H9 (cell line): ENCODE results near the gene GNAO1. TPM values are rescaled to one million over a fixed set of nuclear protein-coding genes. Genes with fewer than 3 reads are reported as not detected.
A peak's percentile ranks its signal among the peaks of the same experiment; 100 is the strongest.

Experiments used
- DNase-seq: peaks from one replicate; pipeline ENCODE4 v3.0.0-alpha.2; 2017
- H2AFZ ChIP-seq: one replicate; pipeline ENCODE4 v1.6.1; 2013; ENCODE audit warnings: mild to moderate bottlenecking, low read length, control low read depth, moderate library complexity
- H2AK5ac ChIP-seq: 2 replicates; pipeline ENCODE4 v1.6.1; 2013; ENCODE audit warnings: low read length, control low read depth, mixed read lengths; ENCODE audit not compliant: insufficient read length
- H2BK120ac ChIP-seq: one replicate; pipeline ENCODE4 v1.6.1; 2013; ENCODE audit warnings: low read depth, mild to moderate bottlenecking, low read length, control low read depth, inconsistent platforms; ENCODE audit not compliant: poor library complexity, severe bottlenecking
- H2BK12ac ChIP-seq: 2 replicates; pipeline ENCODE4 v1.6.1; 2013; ENCODE audit warnings: low read length, control low read depth, mixed read lengths, low read depth; ENCODE audit not compliant: insufficient read length
- H2BK15ac ChIP-seq: 2 replicates; pipeline ENCODE4 v1.6.1; 2013; ENCODE audit warnings: low read depth, low read length, control low read depth
- H2BK20ac ChIP-seq: one replicate; pipeline ENCODE4 v1.6.1; 2013; ENCODE audit warnings: low read depth, mild to moderate bottlenecking, low read length, control low read depth, inconsistent platforms; ENCODE audit not compliant: poor library complexity, severe bottlenecking
- H2BK5ac ChIP-seq: 2 replicates; pipeline ENCODE4 v1.6.1; 2013; ENCODE audit warnings: low read length, control low read depth, mixed read lengths; ENCODE audit not compliant: insufficient read length
- H3K14ac ChIP-seq: 2 replicates; pipeline ENCODE4 v1.6.1; 2013; ENCODE audit warnings: low read length, control low read depth; ENCODE audit not compliant: insufficient read depth
- H3K18ac ChIP-seq: 2 replicates; pipeline ENCODE4 v1.6.1; 2013; ENCODE audit warnings: low read depth, mild to moderate bottlenecking, mixed read lengths, low read length, control low read depth; ENCODE audit not compliant: insufficient read length
- H3K23ac ChIP-seq: 2 replicates; pipeline ENCODE4 v1.6.1; 2013; ENCODE audit warnings: low read length, control low read depth, mixed read lengths, low read depth; ENCODE audit not compliant: insufficient read length
- H3K23me2 ChIP-seq: 2 replicates; pipeline ENCODE4 v1.6.1; 2013; ENCODE audit warnings: low read depth, mild to moderate bottlenecking, mixed read lengths, low read length, control low read depth; ENCODE audit not compliant: insufficient read length, poor library complexity, severe bottlenecking
- H3K27ac ChIP-seq: 2 replicates; pipeline ENCODE4 v1.5.1; 2013; ENCODE audit warnings: low read length, control low read depth, mixed read lengths, low read depth; ENCODE audit not compliant: insufficient read length
- H3K27me3 ChIP-seq: 2 replicates; pipeline ENCODE4 v1.6.1; 2013; ENCODE audit warnings: low read length, control low read depth, inconsistent platforms; ENCODE audit not compliant: insufficient read depth
- H3K4ac ChIP-seq: 2 replicates; pipeline ENCODE4 v1.6.1; 2013; ENCODE audit warnings: low read depth, mild to moderate bottlenecking, control low read depth, inconsistent platforms, low read length, moderate library complexity
- H3K4me1 ChIP-seq: 2 replicates; pipeline ENCODE4 v1.6.1; 2013; ENCODE audit warnings: low read length, control low read depth, inconsistent platforms; ENCODE audit not compliant: insufficient read depth
- H3K4me2 ChIP-seq: 2 replicates; pipeline ENCODE4 v1.6.1; 2013; ENCODE audit warnings: low read length, control low read depth, mixed read lengths; ENCODE audit not compliant: insufficient read length, insufficient read depth
- H3K56ac ChIP-seq: 2 replicates; pipeline ENCODE4 v1.6.1; 2013; ENCODE audit warnings: low read depth, mild to moderate bottlenecking, mixed read lengths, low read length, control low read depth; ENCODE audit not compliant: insufficient read length
- H3K79me1 ChIP-seq: 2 replicates; pipeline ENCODE4 v1.6.1; 2013; ENCODE audit warnings: low read depth, mild to moderate bottlenecking, moderate library complexity, low read length, control low read depth, inconsistent platforms; ENCODE audit not compliant: insufficient read depth, poor library complexity, severe bottlenecking
- H3K79me2 ChIP-seq: 2 replicates; pipeline ENCODE4 v1.6.1; 2013; ENCODE audit warnings: low read length, control low read depth, inconsistent platforms; ENCODE audit not compliant: insufficient read depth
- H3K9ac ChIP-seq: 2 replicates; pipeline ENCODE4 v1.6.1; 2013; ENCODE audit warnings: low read length, control low read depth, mixed read lengths; ENCODE audit not compliant: insufficient read length; ENCODE audit errors: extremely low read depth
- H3K9me3 ChIP-seq: one replicate; pipeline ENCODE4 v1.6.1; 2013; ENCODE audit warnings: low read depth, low read length, inconsistent platforms; ENCODE audit not compliant: control insufficient read depth
- H3T11ph ChIP-seq: one replicate; pipeline ENCODE4 v1.6.1; 2013; ENCODE audit warnings: mild to moderate bottlenecking, low read length, control low read depth, inconsistent platforms
- H4K20me1 ChIP-seq: one replicate; pipeline ENCODE4 v1.6.1; 2013; ENCODE audit not compliant: control insufficient read depth, insufficient read length, insufficient read depth
- H4K5ac ChIP-seq: 2 replicates; pipeline ENCODE4 v1.6.1; 2013; ENCODE audit warnings: low read depth, mild to moderate bottlenecking, mixed read lengths, low read length, control low read depth; ENCODE audit not compliant: insufficient read length
- H4K8ac ChIP-seq: replicated peaks from 2 replicates; pipeline ENCODE4 v1.6.1; 2013; ENCODE audit warnings: low read length, control low read depth, mixed read lengths, low read depth; ENCODE audit not compliant: insufficient read length
- H4K91ac ChIP-seq: 2 replicates; pipeline ENCODE4 v1.6.1; 2013; ENCODE audit warnings: low read depth, mild to moderate bottlenecking, moderate library complexity, mixed read lengths, low read length, control low read depth; ENCODE audit not compliant: insufficient read length
- H3K27ac Mint-ChIP-seq, 3 experiments: 2 replicates in 2 of 3; 3 replicates in 1 of 3; pipeline ENCODE4 v1.8.0; 2020 to 2021; ENCODE audit warnings: mixed read lengths in 3 of 3, mild to moderate bottlenecking in 1 of 3, moderate library complexity in 1 of 3
- H3K27me3 Mint-ChIP-seq: 2 replicates; pipeline ENCODE4 v1.8.0; 2021; ENCODE audit warnings: low read depth, mild to moderate bottlenecking, moderate library complexity, mixed read lengths
- H3K36me3 Mint-ChIP-seq, 3 experiments: 2 replicates in 2 of 3; 3 replicates in 1 of 3; pipeline ENCODE4 v1.8.0; 2020 to 2021; ENCODE audit warnings: low read depth in 3 of 3, mixed read lengths in 3 of 3; ENCODE audit not compliant: insufficient read depth in 1 of 3
- H3K4me1 Mint-ChIP-seq, 2 experiments: 2 replicates each; pipeline ENCODE4 v1.8.0; 2020; ENCODE audit warnings: mixed read lengths in 2 of 2
- H3K4me3 Mint-ChIP-seq, 2 experiments: 2 replicates in 1 of 2; 3 replicates in 1 of 2; pipeline ENCODE4 v1.8.0; 2020 to 2021; ENCODE audit warnings: mild to moderate bottlenecking in 2 of 2, mixed read lengths in 2 of 2, moderate library complexity in 1 of 2
- H3K9me3 Mint-ChIP-seq, 2 experiments: 2 replicates in 1 of 2; 3 replicates in 1 of 2; pipeline ENCODE4 v1.8.0; 2020; ENCODE audit warnings: mild to moderate bottlenecking in 2 of 2, mixed read lengths in 2 of 2, moderate library complexity in 1 of 2
- CTCF ChIP-seq: fragments of 200-600 bp; sonication (generic); conservative IDR thresholded peaks from 3 replicates; pipeline ENCODE4 v1.8.0; 2021; ENCODE audit warnings: antibody characterized with exemption, mild to moderate bottlenecking
- WGBS: extraction: QIAGEN DNeasy Blood & Tissue Kit; methylation state at CpG from one replicate; pipeline ENCODE4 v1.1.7; 2013; ENCODE audit warnings: missing lambda C conversion rate, low lambda C conversion rate, mixed read lengths; ENCODE audit not compliant: insufficient read length; ENCODE audit errors: extremely low coverage; 5-methylcytosine and 5-hydroxymethylcytosine counted together
- total RNA-seq: library from RNA; stranded (reverse); gene quantifications from 2 replicates; pipeline ENCODE4 v1.2.1, GENCODE V29; 2021

GNAO1 gene
- total RNA-seq, 1 experiment from 2014 or later = 16.9 TPM

- Histone ChIP-seq H4K8ac (no peak overlapping the region), H3K79me2 (no peaks in the 10 kb centered on the region), H3K18ac (no peak overlapping the region), H3K4me1 (no peaks in the 10 kb centered on the region; the same call in 1 of the 2 replicates), H2AK5ac (no peak overlapping the region), H2AFZ (no peak overlapping the region), H2BK120ac (no peak overlapping the region), H3K14ac (no peak overlapping the region), H4K20me1 (no peaks in the 10 kb centered on the region), H3K4ac (no peak overlapping the region), H2BK15ac (no peak overlapping the region), H3T11ph (no peak overlapping the region), H3K4me2 (no peak overlapping the region), H3K9me3 (no peaks in the 10 kb centered on the region), H4K5ac (no peak overlapping the region), H4K91ac (no peak overlapping the region), H3K79me1 (no peaks in the 10 kb centered on the region), H3K9ac (no peak overlapping the region), H3K56ac (no peak overlapping the region), H2BK5ac (no peak overlapping the region), H3K23ac (no peak overlapping the region), H3K23me2 (no peaks in the 10 kb centered on the region), H3K27ac (no peak overlapping the region), H3K27me3 (no peaks in the 10 kb centered on the region), H2BK12ac (no peak overlapping the region), H2BK20ac (no peak overlapping the region)
- no peak for TF ChIP-seq CTCF
- no CpG with 5 or more reads among the region's 15 CpGs for WGBS
- no peaks in the 10 kb centered on the region for H3K9me3 Mint-ChIP-seq
- no peak overlapping the region; a peak in 1 of 7 replicates for H3K27ac Mint-ChIP-seq
- H3K4me3 Mint-ChIP-seq = no peak overlapping the region
- peaks cover 25 to 28% of the 10 kb centered on the region in 2 experiments for H3K4me1 Mint-ChIP-seq
- no peaks in the 10 kb centered on the region; the same call in none of the 2 replicates for H3K27me3 Mint-ChIP-seq
- peak; percentile 19 for DNase-seq
- no peaks in the 10 kb centered on the region for H3K36me3 Mint-ChIP-seq
These were observed 162.0 kb downstream of the GNAO1 start for GRCh38 chr16:56353054-56353921.
